Measurements from ENCODE around the gene SUPT7L. TPM values are rescaled to one million over a fixed set of nuclear protein-coding genes. Genes with fewer than 3 reads are reported as not detected.

SUPT7L gene
- total and polyA plus RNA-seq, 8 donors, result 30.8 to 62.5 (median 56.9) TPM

GRCh38 chr2:27707462-27708256 is 44.2 kb upstream of the SUPT7L start:
- intact Hi-C loops (cut with DNase I), result loop anchor here in 1 of 2 donors (10.0 kb wide), 1 partner anchor 687 kb away; the partner anchor contains the start of gene FOSL2
- Histone ChIP-seq H3K4me3 (no peak overlapping the region), H3K27ac (peak overlapping the region; percentile 18 to 87), H3K27me3 (no peaks in the 10 kb centered on the region), H3K4me1 (peaks cover 25 to 59% of the 10 kb centered on the region in 2 donors), H3K9me3 (no peaks in the 10 kb centered on the region), H3K36me3 (no peaks in the 10 kb centered on the region)
- ATAC-seq (no peak), DNase-seq (no peak)
- TF ChIP-seq CTCF (IDR thresholded peaks at IDR 0.05), result no peak

- intact Hi-C loops (cut with DNase I), result loop anchor here in 1 of 2 donors (10.0 kb wide), 1 partner anchor 689 kb away; the partner anchor contains the start of gene FOSL2
Observed at GRCh38 chr2:27705851-27706622, 42.6 kb upstream of the SUPT7L start.

DNA sequence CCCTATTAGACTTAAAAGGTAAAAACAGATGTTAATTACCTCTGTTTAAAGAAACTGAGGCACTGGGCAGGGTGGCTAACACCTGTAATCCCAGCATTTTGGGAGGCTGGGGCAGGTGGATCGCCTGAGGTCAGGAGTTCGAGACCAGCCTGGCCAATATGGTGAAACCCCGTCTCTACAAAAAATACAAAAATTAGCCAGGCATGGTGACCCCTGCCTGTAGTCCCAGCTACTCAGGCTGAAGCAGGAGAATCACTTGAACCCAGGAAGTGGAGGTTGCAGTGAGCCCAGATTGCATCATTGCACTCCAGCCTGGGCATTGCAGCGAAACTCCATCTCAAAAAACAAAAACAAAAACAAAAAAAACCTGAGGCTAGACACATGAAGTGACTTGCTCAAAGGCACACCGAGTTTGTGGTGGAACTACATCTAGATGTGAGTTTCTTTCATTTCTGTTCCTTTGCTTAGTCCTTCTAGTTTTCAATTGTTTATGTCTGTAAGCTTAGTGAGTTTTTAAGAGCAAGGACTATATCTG is 41.0 kb upstream of the SUPT7L start:
- Histone ChIP-seq H3K4me3 (no peak overlapping the region), H3K36me3 (no peaks in the 10 kb centered on the region), H3K9me3 (no peaks in the 10 kb centered on the region), H3K27ac (peak overlapping the region in 1 of 2 donors; percentile 28), H3K27me3 (no peaks in the 10 kb centered on the region), H3K4me1 (peaks cover 23 to 60% of the 10 kb centered on the region in 2 donors)
- no peak for DNase-seq
- no peak for ATAC-seq
- TF ChIP-seq CTCF (IDR thresholded peaks at IDR 0.05), result no peak
- intact Hi-C loops (cut with DNase I), result loop anchor here in 1 of 2 donors (5.0 to 10.0 kb wide), 2 partner anchors 690 to 748 kb away; partner anchors contain the start of gene FOSL2

More at GRCh38 chr2:27705851-27706622, 42.6 kb upstream of the SUPT7L start:
- no peaks in the 10 kb centered on the region for H3K36me3 ChIP-seq
- no peaks in the 10 kb centered on the region for H3K9me3 ChIP-seq
- peaks cover 23 to 60% of the 10 kb centered on the region in 2 donors for H3K4me1 ChIP-seq
- ATAC-seq (peak; percentile 79), DNase-seq (peak in 2 of 4 donors; percentile 47 to 68)
- peak overlapping the region; percentile 77 to 87 for H3K27ac ChIP-seq
- no peak for TF ChIP-seq CTCF (IDR thresholded peaks at IDR 0.05)
- H3K27me3 ChIP-seq, result no peaks in the 10 kb centered on the region
- H3K4me3 ChIP-seq, result no peak overlapping the region

- DNase-seq (peak in 3 of 4 donors; percentile 81 to 90 (median 82)), ATAC-seq (peak; percentile 71)
- intact Hi-C loops (cut with DNase I), result loop anchor here in 1 of 2 donors (5.0 to 10.0 kb wide), 2 partner anchors 691 to 749 kb away; partner anchors contain the start of gene FOSL2
- Histone ChIP-seq H3K27me3 (no peaks in the 10 kb centered on the region), H3K36me3 (no peaks in the 10 kb centered on the region), H3K4me3 (no peak overlapping the region), H3K27ac (peak overlapping the region in 1 of 2 donors; percentile 28), H3K4me1 (peaks cover 23 to 60% of the 10 kb centered on the region in 2 donors), H3K9me3 (no peaks in the 10 kb centered on the region)
- peak; percentile 90 to 95 for TF ChIP-seq CTCF (IDR thresholded peaks at IDR 0.05)
Observed at GRCh38 chr2:27703638-27704341, 40.4 kb upstream of the SUPT7L start.

Data from left lung (tissue), 10 donors.